Endothelial cell of umbilical vein (primary cell): ENCODE data around the gene RAB6C.
"Not testable (repeated sequence)": the region's sequence is repeated elsewhere in the genome, so short reads cannot be mapped to it uniquely, and the experiment has no call there.

Source experiments
- MYC ChIP-seq: IDR thresholded peaks from one replicate; pipeline ENCODE4 v1.6.1; 2011; ENCODE audit warnings: mild to moderate bottlenecking, low read depth, low read length
- POLR2A ChIP-seq: IDR thresholded peaks from 2 replicates; pipeline ENCODE4 v1.6.1; 2012; ENCODE audit warnings: low read depth, mild to moderate bottlenecking, control low read depth, low read length
- TF ChIP-seq, protein P1 (sequence below): IDR thresholded peaks from 2 replicates; pipeline ENCODE4 v1.6.1; 2011; ENCODE audit not compliant: insufficient read depth, insufficient read length

DNA sequence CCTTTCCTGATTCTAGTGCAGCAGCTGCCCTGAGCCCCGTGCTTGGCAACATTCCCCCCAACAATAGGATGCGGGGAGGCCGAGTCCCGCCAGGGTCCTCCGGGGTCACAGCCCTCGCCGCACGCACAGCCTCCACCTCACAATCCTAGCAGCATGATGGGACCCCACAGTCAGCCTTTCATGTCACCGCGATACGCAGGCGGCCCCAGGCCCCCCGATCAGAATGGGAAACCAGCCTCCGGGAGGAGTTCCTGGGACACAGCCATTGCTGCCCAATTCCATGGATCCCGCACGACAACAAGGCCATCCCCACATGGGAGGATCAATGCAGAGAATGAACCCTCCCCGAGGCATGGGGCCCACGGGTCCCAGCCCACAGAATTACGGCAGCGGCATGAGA lies 13.7 kb downstream of the RAB6C start:
- TF ChIP-seq, protein P1, sequence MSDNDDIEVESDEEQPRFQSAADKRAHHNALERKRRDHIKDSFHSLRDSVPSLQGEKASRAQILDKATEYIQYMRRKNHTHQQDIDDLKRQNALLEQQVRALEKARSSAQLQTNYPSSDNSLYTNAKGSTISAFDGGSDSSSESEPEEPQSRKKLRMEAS = not testable (repeated sequence)
- TF ChIP-seq MYC, POLR2A: not testable (repeated sequence)
